Measurements from ENCODE around the gene CELF2. TPM values are rescaled to one million over a fixed set of nuclear protein-coding genes. Genes with fewer than 3 reads are reported as not detected.

CELF2 gene
- total RNA-seq, 1 experiment from 2014 or later, result not detected

GRCh38 chr10:11299125-11299524 is 281.5 kb downstream of the CELF2 start:
- H3K4me3 ChIP-seq (ENCODE audit: low read depth, low read length, poor library complexity, severe bottlenecking), result no peak overlapping the region
- CTCF ChIA-PET, result no interaction called here
- H3K27me3 ChIP-seq (replicated peaks; ENCODE audit: insufficient read depth, low read depth, low read length, poor library complexity), result peaks cover 20% of the 10 kb centered on the region
- intact Hi-C loops (cut with micrococcal nuclease; ENCODE audit: unreplicated experiment), result no loop called here
- POLR2A ChIA-PET (ENCODE audit: low non-redundant PET), result no interaction called here
- no TSS peak for BruUV-seq (replicated peaks)
- TF ChIP-seq CTCF (conservative IDR thresholded peaks at IDR 0.05; ENCODE audit: low read depth, low read length), result no peak
- TF ChIP-seq EZH2 (IDR thresholded peaks at IDR 0.05; ENCODE audit: borderline replicate concordance, low read depth, low read length, poor library complexity, severe bottlenecking), result no peak
- no peak overlapping the region for H3K27ac ChIP-seq (ENCODE audit: low read depth, low read length, poor library complexity, severe bottlenecking)
- no peak for DNase-seq (ENCODE audit: low spot score)
- H3K36me3 ChIP-seq (ENCODE audit: insufficient read depth, low read length, poor library complexity, severe bottlenecking), result no peaks in the 10 kb centered on the region
- no peaks in the 10 kb centered on the region for H3K4me1 ChIP-seq (ENCODE audit: insufficient read depth, low read length, poor library complexity, severe bottlenecking)
- no peaks in the 10 kb centered on the region for H3K9me3 ChIP-seq (ENCODE audit: low read depth, low read length, poor library complexity, severe bottlenecking)

- ChIA-PET CTCF (no interaction called here), POLR2A (ENCODE audit: low non-redundant PET) (no interaction called here)
- H3K4me1 ChIP-seq (ENCODE audit: insufficient read depth, low read length, poor library complexity, severe bottlenecking), result no peaks in the 10 kb centered on the region
- no TSS peak for BruUV-seq (replicated peaks)
- no peak for DNase-seq (ENCODE audit: low spot score)
- no peak overlapping the region for H3K4me3 ChIP-seq (ENCODE audit: low read depth, low read length, poor library complexity, severe bottlenecking)
- no peaks in the 10 kb centered on the region for H3K9me3 ChIP-seq (ENCODE audit: low read depth, low read length, poor library complexity, severe bottlenecking)
- intact Hi-C loops (cut with micrococcal nuclease; ENCODE audit: unreplicated experiment), result no loop called here
- H3K27ac ChIP-seq (ENCODE audit: low read depth, low read length, poor library complexity, severe bottlenecking), result no peak overlapping the region
- no peaks in the 10 kb centered on the region for H3K36me3 ChIP-seq (ENCODE audit: insufficient read depth, low read length, poor library complexity, severe bottlenecking)
- H3K27me3 ChIP-seq (replicated peaks; ENCODE audit: insufficient read depth, low read depth, low read length, poor library complexity), result peaks cover 19% of the 10 kb centered on the region
- TF ChIP-seq EZH2 (IDR thresholded peaks at IDR 0.05; ENCODE audit: borderline replicate concordance, low read depth, low read length, poor library complexity, severe bottlenecking) (no peak), CTCF (conservative IDR thresholded peaks at IDR 0.05; ENCODE audit: low read depth, low read length) (no peak)
Measured at GRCh38 chr10:11300026-11300425, 282.4 kb downstream of the CELF2 start.

- Histone ChIP-seq H3K27ac (ENCODE audit: low read depth, low read length, poor library complexity, severe bottlenecking) (no peak overlapping the region), H3K36me3 (ENCODE audit: insufficient read depth, low read length, poor library complexity, severe bottlenecking) (no peaks in the 10 kb centered on the region), H3K27me3 (replicated peaks; ENCODE audit: insufficient read depth, low read depth, low read length, poor library complexity) (peaks cover 14% of the 10 kb centered on the region), H3K4me3 (ENCODE audit: low read depth, low read length, poor library complexity, severe bottlenecking) (no peak overlapping the region), H3K9me3 (ENCODE audit: low read depth, low read length, poor library complexity, severe bottlenecking) (no peaks in the 10 kb centered on the region), H3K4me1 (ENCODE audit: insufficient read depth, low read length, poor library complexity, severe bottlenecking) (no peaks in the 10 kb centered on the region)
- intact Hi-C loops (cut with micrococcal nuclease; ENCODE audit: unreplicated experiment), result no loop called here
- ChIA-PET CTCF (no interaction called here), POLR2A (ENCODE audit: low non-redundant PET) (no interaction called here)
- no peak for DNase-seq (ENCODE audit: low spot score)
- TF ChIP-seq CTCF (conservative IDR thresholded peaks at IDR 0.05; ENCODE audit: low read depth, low read length) (no peak), EZH2 (IDR thresholded peaks at IDR 0.05; ENCODE audit: borderline replicate concordance, low read depth, low read length, poor library complexity, severe bottlenecking) (no peak)
- no TSS peak for BruUV-seq (replicated peaks)
Measured at GRCh38 chr10:11300563-11300962, 282.9 kb downstream of the CELF2 start.
